HCT116 (cell line): ENCODE results near the gene YDJC. TPM values are rescaled to one million over a fixed set of nuclear protein-coding genes. Genes with fewer than 3 reads are reported as not detected.

ENCODE experiments used
- ATAC-seq: fragments of 200-7000 bp; cut with Tn5 transposase; 2 replicates; pipeline ENCODE4 v1.9.1; 2020; ENCODE audit warnings: mild to moderate bottlenecking, moderate library complexity
- BruUV-seq: library from RNA; stranded (reverse); fragments of 400-500 nt; replicated peaks from 2 replicates; lab custom pipeline; 2021; lab: Mats Ljungman, UMichigan
- CTCF ChIA-PET: fragments of 300-600 bp; sonication (Branson Sonifier 250); formaldehyde crosslinking; loops from one replicate; lab custom pipeline; 2021; ENCODE audit warnings: antibody characterized with exemption; lab: Charles Lee
- POLR2A ChIA-PET: fragments of 300-600, 350-600 bp; sonication (Branson Sonifier 250); formaldehyde crosslinking; loops from one replicate; lab custom pipeline; 2021; ENCODE audit warnings: antibody characterized with exemption; lab: Charles Lee
- RAD21 ChIA-PET, 2 experiments: fragments of 300-600 bp; sonication (Branson Sonifier 250); formaldehyde crosslinking; loops; one replicate each; lab custom pipeline; 2023; ENCODE audit warnings: low total read pairs in 2 of 2; ENCODE audit not compliant: uncharacterized antibody in 2 of 2, unreplicated experiment in 2 of 2, low non-redundant PET in 1 of 2; lab: Charles Lee
- DNase-seq: peaks from one replicate; pipeline ENCODE4 v3.0.0-alpha.2; 2010; ENCODE audit warnings: low read depth, low spot score
- H2AFZ ChIP-seq: fragments of 200-600 bp; shearing (Covaris generic), sonication (generic); 2 replicates; pipeline ENCODE4 v1.6.1; 2017; ENCODE audit warnings: low read depth, mixed run types, mixed read lengths, antibody characterized with exemption, low read length; ENCODE audit not compliant: poor library complexity, severe bottlenecking
- H3K27ac ChIP-seq: 2 replicates; pipeline ENCODE4 v1.5.1; 2012; ENCODE audit warnings: low read depth, low read length
- H3K27me3 ChIP-seq: fragments of 200-600 bp; sonication (generic); 2 replicates; pipeline ENCODE4 v1.6.1; 2016; ENCODE audit warnings: mixed run types, low read length, mixed read lengths; ENCODE audit not compliant: insufficient read depth
- H3K36me3 ChIP-seq, 2 experiments: fragments of 200-500 bp in 1 of 2; fragments of 200-600 bp in 1 of 2; sonication (Bioruptor generic) in 1 of 2; sonication (generic) in 1 of 2; 2 replicates each; pipeline versions ENCODE4 v1.5.1 to v1.6.1; 2014 to 2016; ENCODE audit warnings: low read length in 2 of 2, inconsistent platforms in 1 of 2, mixed read lengths in 1 of 2, mixed run types in 1 of 2; ENCODE audit not compliant: insufficient read depth in 2 of 2, control insufficient read depth in 1 of 2
- H3K4me1 ChIP-seq, 2 experiments: fragments of 200-600 bp in 1 of 2; sonication (generic) in 1 of 2; 2 replicates each; pipeline versions ENCODE4 v1.5.1 to v1.6.1; 2012 to 2017; ENCODE audit warnings: low read length in 2 of 2, inconsistent platforms in 1 of 2, mild to moderate bottlenecking in 1 of 2, mixed read lengths in 1 of 2, mixed run types in 1 of 2, moderate library complexity in 1 of 2; ENCODE audit not compliant: insufficient read depth in 2 of 2, control insufficient read depth in 1 of 2
- H3K4me2 ChIP-seq: fragments of 200-600 bp; sonication (generic); 2 replicates; pipeline ENCODE4 v1.6.1; 2017; ENCODE audit warnings: mixed run types, low read length, mixed read lengths
- H3K4me3 ChIP-seq, 2 experiments: fragments of 200-600 bp in 1 of 2; sonication (generic) in 1 of 2; replicated peaks in 1 of 2; 2 replicates each; pipeline ENCODE4 v1.5.1; 2011 to 2016; ENCODE audit warnings: low read length in 2 of 2, control low read depth in 1 of 2, low read depth in 1 of 2, mild to moderate bottlenecking in 1 of 2, mixed read lengths in 1 of 2, mixed run types in 1 of 2
- H3K79me2 ChIP-seq: fragments of 200-600 bp; sonication (generic); 2 replicates; pipeline ENCODE4 v1.6.1; 2017; ENCODE audit warnings: mild to moderate bottlenecking, mixed run types, low read length, moderate library complexity, mixed read lengths; ENCODE audit not compliant: insufficient read depth
- H3K9ac ChIP-seq: fragments of 200-600 bp; sonication (generic); 2 replicates; pipeline ENCODE4 v1.6.1; 2016; ENCODE audit warnings: low read length, mixed read lengths
- H3K9me2 ChIP-seq: fragments of 200-600 bp; sonication (generic), shearing (Covaris generic); 2 replicates; pipeline ENCODE4 v1.6.1; 2017; ENCODE audit warnings: mixed run types, mild to moderate bottlenecking, moderate library complexity; ENCODE audit not compliant: insufficient read depth
- H3K9me3 ChIP-seq, 2 experiments: fragments of 200-500 bp in 1 of 2; fragments of 200-600 bp in 1 of 2; sonication (Bioruptor generic) in 1 of 2; sonication (generic) in 1 of 2; 2 replicates each; pipeline ENCODE4 v1.6.1; 2014 to 2017; ENCODE audit warnings: low read length in 2 of 2, mixed read lengths in 2 of 2, inconsistent platforms in 1 of 2, low read depth in 1 of 2, mild to moderate bottlenecking in 1 of 2, mixed run types in 1 of 2, moderate library complexity in 1 of 2; ENCODE audit not compliant: control insufficient read depth in 1 of 2, insufficient read depth in 1 of 2
- H4K20me1 ChIP-seq: fragments of 200-600 bp; sonication (generic), shearing (Covaris generic); 2 replicates; pipeline ENCODE4 v1.6.1; 2017; ENCODE audit warnings: mixed run types, mild to moderate bottlenecking, moderate library complexity; ENCODE audit not compliant: insufficient read depth
- ATF3 ChIP-seq: IDR thresholded peaks from 2 replicates; pipeline ENCODE4 v1.6.1; 2012
- CEBPB ChIP-seq: IDR thresholded peaks from 2 replicates; pipeline ENCODE4 v1.6.1; 2012; ENCODE audit warnings: low read depth
- CTCF ChIP-seq, 3 experiments: fragments of 200-600 bp in 1 of 3; sonication (generic) in 1 of 3; IDR thresholded peaks in 2 of 3; conservative IDR thresholded peaks in 1 of 3; 2 replicates each; pipeline ENCODE4 v1.5.1; 2012 to 2017; ENCODE audit warnings: low read depth in 2 of 3, low read length in 2 of 3, antibody characterized with exemption in 1 of 3, borderline replicate concordance in 1 of 3, control low read depth in 1 of 3, mild to moderate bottlenecking in 1 of 3, mixed read lengths in 1 of 3, mixed run types in 1 of 3, moderate library complexity in 1 of 3; ENCODE audit not compliant: insufficient read depth in 1 of 3
- EGR1 ChIP-seq: IDR thresholded peaks from 2 replicates; pipeline ENCODE4 v1.6.1; 2012; ENCODE audit warnings: low read depth
- EZH2 ChIP-seq: fragments of 200-600 bp; sonication (generic); IDR thresholded peaks from 2 replicates; pipeline ENCODE4 v1.6.1; 2017; ENCODE audit warnings: antibody characterized with exemption, mixed run types
- FOSL1 ChIP-seq: IDR thresholded peaks from 2 replicates; pipeline ENCODE4 v1.6.1; 2012; ENCODE audit warnings: low read depth
- MAX ChIP-seq: IDR thresholded peaks from 2 replicates; pipeline ENCODE4 v1.6.1; 2012
- POLR2A ChIP-seq: IDR thresholded peaks from 2 replicates; pipeline ENCODE4 v1.7.0; 2011; ENCODE audit warnings: borderline replicate concordance; ENCODE audit not compliant: insufficient read depth, insufficient read length; ENCODE audit errors: extremely low read depth
- POLR2AphosphoS5 ChIP-seq: IDR thresholded peaks from 2 replicates; pipeline ENCODE4 v1.6.1; 2011; ENCODE audit warnings: mild to moderate bottlenecking, low read depth, low read length, moderate library complexity
- REST ChIP-seq: IDR thresholded peaks from 2 replicates; pipeline ENCODE4 v1.6.1; 2012; ENCODE audit warnings: low read depth
- SP1 ChIP-seq: IDR thresholded peaks from 2 replicates; pipeline ENCODE4 v1.6.1; 2012; ENCODE audit warnings: low read depth
- SRF ChIP-seq: IDR thresholded peaks from 2 replicates; pipeline ENCODE4 v1.6.1; 2012; ENCODE audit warnings: low read depth
- TCF7L2 ChIP-seq: IDR thresholded peaks from 2 replicates; pipeline ENCODE4 v1.7.0; 2011; ENCODE audit warnings: borderline replicate concordance, inconsistent platforms; ENCODE audit not compliant: insufficient read depth, insufficient read length; ENCODE audit errors: extremely low read depth
- YY1 ChIP-seq: IDR thresholded peaks from 2 replicates; pipeline ENCODE4 v1.6.1; 2011; ENCODE audit warnings: low read length, low read depth, moderate library complexity, mild to moderate bottlenecking; ENCODE audit not compliant: insufficient replicate concordance; ENCODE audit errors: extremely low read depth
- ZBTB33 ChIP-seq: IDR thresholded peaks from 2 replicates; pipeline ENCODE4 v1.6.1; 2011; ENCODE audit warnings: mild to moderate bottlenecking, low read length, moderate library complexity; ENCODE audit not compliant: insufficient replicate concordance; ENCODE audit errors: extremely low read depth
- ZFX ChIP-seq: fragments of 450-650 bp; IDR thresholded peaks from 2 replicates; pipeline ENCODE4 v1.6.1; 2017
- ZNF274 ChIP-seq: fragments of 200-500 bp; sonication (Bioruptor generic); IDR thresholded peaks from 2 replicates; pipeline ENCODE4 v1.6.1; 2014; ENCODE audit warnings: mild to moderate bottlenecking, low read depth, low read length, inconsistent platforms
- intact Hi-C: fragments of 100-400 bp; cut with micrococcal nuclease; formaldehyde crosslinking; loops from 2 replicates; pipeline ENCODE4 v1.10.0; 2022
- total RNA-seq: library from RNA; stranded (reverse); gene quantifications from one replicate; pipeline ENCODE4 v1.2.1, GENCODE V29; 2021; ENCODE audit not compliant: unreplicated experiment

The YDJC gene
- total RNA-seq, 1 experiment from 2014 or later = 78.3 TPM

- H4K20me1 ChIP-seq = peaks cover 5% of the 10 kb centered on the region; the same call in 1 of the 2 replicates
- H3K4me3 ChIP-seq = peak within 1 kb of the TSS; percentile 88 to 93
- ChIA-PET POLR2A (interaction anchor here (0.6 to 3.3 kb wide), 11 partner anchors 9 to 69 kb away, joined by 3 to 43 read pairs (median 4); partner anchors contain the start of genes CCDC116, PPIL2 and YDJC), RAD21 (interaction anchor here (0.6 to 1.2 kb wide), 3 partner anchors 13 to 39 kb away, joined by 3 to 7 read pairs (median 3); no protein-coding TSS in a partner anchor), CTCF (interaction anchor here (0.8 to 3.7 kb wide), 12 partner anchors 10 to 540 kb away, joined by 3 to 103 read pairs (median 5); partner anchors contain the start of genes CCDC116 and YDJC)
- no peaks in the 10 kb centered on the region for H3K9me2 ChIP-seq
- peak within 1 kb of the TSS; percentile 94 for H3K4me2 ChIP-seq
- ATAC-seq (peak; percentile 92), DNase-seq (peak; percentile 96)
- H3K9me3 ChIP-seq = no peaks in the 10 kb centered on the region
- peaks cover 3 to 10% of the 10 kb centered on the region in 2 experiments; a peak in 2 of 4 replicates for H3K36me3 ChIP-seq
- H3K9ac ChIP-seq = peak within 1 kb of the TSS; percentile 97
- no peak within 1 kb of the TSS for H2AFZ ChIP-seq
- intact Hi-C loops = loop anchor here (2.0 kb wide), 1 partner anchor 75 kb away; the partner anchor contains the start of gene UBE2L3
- H3K4me1 ChIP-seq = peaks cover 12 to 35% of the 10 kb centered on the region in 2 experiments
- H3K27me3 ChIP-seq = no peaks in the 10 kb centered on the region
- BruUV-seq = no TSS peak
- H3K79me2 ChIP-seq = peaks cover 21% of the 10 kb centered on the region; the same call in 1 of the 2 replicates
- H3K27ac ChIP-seq = peak within 1 kb of the TSS; percentile 81
- peak; percentile 15 for TF ChIP-seq ZBTB33
- TF ChIP-seq POLR2AphosphoS5 = peak; percentile 72
- TF ChIP-seq EZH2 = no peak
- TF ChIP-seq TCF7L2 = peak; percentile 9
- no peak for TF ChIP-seq EGR1
- no peak for TF ChIP-seq CEBPB
- no peak for TF ChIP-seq ATF3
- TF ChIP-seq FOSL1 = no peak
- peak; percentile 46 for TF ChIP-seq POLR2A
- no peak for TF ChIP-seq YY1
- TF ChIP-seq SP1 = peak; percentile 94
- TF ChIP-seq REST = no peak
- TF ChIP-seq CTCF (IDR thresholded peaks at IDR 0.05 in 2 of 3, conservative IDR thresholded peaks at IDR 0.05 in 1 of 3; ENCODE audit: borderline replicate concordance in 1 of 3, insufficient read depth in 1 of 3, low read depth in 2 of 3, low read length in 2 of 3) = no peak
- no peak for TF ChIP-seq SRF
- no peak for TF ChIP-seq ZNF274
- TF ChIP-seq MAX = peak; percentile 65
- TF ChIP-seq ZFX = peak; percentile 60; the same call in 1 of the 2 replicates
Measured at GRCh38 chr22:21641789-21642583, 12.2 kb upstream of the YDJC start, which contains the start of gene SDF2L1. Gene SDF2L1, plus strand, starts transcription at chr22:21642302. Its CDS starts 35 bp downstream, at chr22:21642337.
